Umbilical cord (tissue), 2 donors: Measurements from ENCODE around the gene SLC12A7. TPM values are rescaled to one million over a fixed set of nuclear protein-coding genes. Genes with fewer than 3 reads are reported as not detected.

ENCODE experiments used
- DNase-seq: peaks from one replicate; pipeline ENCODE4 v3.0.0-alpha.2; 2015; ENCODE audit warnings: low spot score
- total RNA-seq: library from RNA; depleted of rRNA; stranded (reverse); fragments of >200 nt; gene quantifications from one replicate; pipeline ENCODE4 v1.2.3, GENCODE V29; 2014; ENCODE audit warnings: low replicate concordance; ENCODE audit not compliant: insufficient read depth

SLC12A7 gene
- total RNA-seq, 1 donor from 2014 or later, result 5.1 TPM

- no peak for DNase-seq
Observed at GRCh38 chr5:1020452-1020961, 91.4 kb downstream of the SLC12A7 start.

GRCh38 chr5:1019001-1019905 lies 92.6 kb downstream of the SLC12A7 start:
- DNase-seq, result no peak

DNA sequence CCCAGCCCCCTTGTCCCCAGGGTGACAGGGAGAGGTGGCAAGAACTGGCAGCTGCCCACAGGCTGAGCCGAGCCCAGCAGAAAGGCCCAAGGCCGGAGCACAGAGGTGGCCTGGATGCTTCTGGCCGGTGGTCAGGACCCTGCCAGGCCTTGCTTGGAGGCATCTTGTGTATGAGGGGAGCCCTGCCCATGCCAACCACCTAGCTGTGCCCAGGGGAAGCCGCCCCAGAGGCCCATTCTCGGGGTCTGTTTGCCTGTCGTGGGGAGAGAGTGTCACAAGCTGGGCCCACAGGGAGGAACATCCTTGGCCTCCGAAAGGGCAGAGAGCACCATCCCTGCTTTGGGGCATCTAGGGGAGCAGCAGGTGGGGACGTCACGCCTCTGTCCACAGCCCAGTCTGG lies 93.3 kb downstream of the SLC12A7 start:
- DNase-seq, result no peak

DNA sequence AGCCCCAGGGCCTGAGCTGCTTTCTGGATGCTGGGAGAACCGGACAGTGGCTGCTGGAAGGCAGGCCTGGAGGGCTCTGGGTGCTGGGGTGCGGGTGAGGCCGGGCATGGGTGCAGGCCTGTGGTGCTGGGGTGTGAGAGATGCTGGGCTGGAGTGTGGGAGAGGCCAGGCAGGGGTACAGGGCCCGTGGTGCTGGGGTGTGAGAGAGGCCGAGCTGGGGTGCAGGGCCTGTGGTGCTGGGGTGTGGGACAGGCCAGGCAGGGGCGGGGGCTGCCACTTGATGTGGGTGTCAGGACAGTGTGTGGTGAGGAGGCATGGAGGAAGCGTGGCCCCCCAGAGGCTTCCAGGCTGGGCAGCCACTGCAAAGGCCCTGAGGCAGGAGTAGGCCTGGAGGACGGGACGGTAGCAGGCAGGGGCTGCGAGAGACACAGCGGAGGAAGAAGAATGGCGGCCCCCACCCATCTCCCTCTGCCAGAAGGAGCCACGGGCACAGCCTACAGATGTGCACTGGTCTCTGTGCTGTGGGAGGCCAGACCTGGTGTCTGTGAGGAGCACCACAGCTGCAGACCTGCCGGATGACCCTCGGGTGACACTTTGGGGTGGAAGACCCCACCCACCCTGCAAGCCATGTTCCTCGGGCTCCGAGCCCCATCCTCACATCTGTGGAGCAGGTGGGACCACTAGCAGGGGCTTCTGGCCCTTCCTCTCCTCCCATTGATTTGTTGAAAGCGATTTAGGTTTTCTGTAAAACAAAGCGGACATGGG lies 94.0 kb downstream of the SLC12A7 start:
- DNase-seq, result no peak

DNA sequence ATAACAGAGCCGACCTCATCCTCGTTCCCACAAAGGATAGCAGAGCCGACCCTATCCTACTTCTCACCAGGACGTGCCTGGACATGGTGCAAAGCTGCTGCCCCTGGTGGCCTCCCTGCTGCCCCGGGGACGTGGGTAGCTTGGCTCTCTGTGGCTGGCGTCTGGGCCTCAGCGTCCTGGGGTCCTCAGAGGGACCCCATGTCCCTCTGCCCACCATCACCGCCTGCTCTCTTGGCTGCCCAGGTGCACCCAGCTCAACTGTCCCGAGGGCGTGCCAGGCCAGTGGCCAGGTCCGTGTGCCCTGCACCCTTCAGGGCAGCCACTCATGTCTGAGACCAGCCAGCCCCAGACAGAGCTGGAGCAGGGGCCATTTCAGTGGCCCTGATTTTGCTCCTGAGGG lies 94.8 kb downstream of the SLC12A7 start:
- no peak for DNase-seq

DNA sequence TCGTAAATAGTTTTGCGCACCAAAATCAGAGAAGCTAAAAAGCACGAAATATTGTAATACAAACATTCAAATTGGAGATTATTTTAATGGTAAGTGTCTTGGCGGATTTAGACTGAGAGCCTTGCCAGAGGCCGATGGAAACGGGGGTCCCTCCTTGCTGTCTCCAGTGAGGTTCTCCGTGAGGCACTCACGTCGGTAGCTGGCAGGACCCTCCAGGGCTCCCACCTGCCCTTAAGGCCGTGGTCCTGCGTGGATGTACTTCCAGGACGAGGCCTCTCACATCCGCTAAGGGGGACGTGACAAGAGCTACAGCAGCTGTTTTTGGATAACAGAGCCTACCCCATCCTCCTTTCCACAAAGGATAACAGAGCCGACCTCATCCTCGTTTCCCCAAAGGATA lies 95.4 kb downstream of the SLC12A7 start:
- no peak for DNase-seq

DNA sequence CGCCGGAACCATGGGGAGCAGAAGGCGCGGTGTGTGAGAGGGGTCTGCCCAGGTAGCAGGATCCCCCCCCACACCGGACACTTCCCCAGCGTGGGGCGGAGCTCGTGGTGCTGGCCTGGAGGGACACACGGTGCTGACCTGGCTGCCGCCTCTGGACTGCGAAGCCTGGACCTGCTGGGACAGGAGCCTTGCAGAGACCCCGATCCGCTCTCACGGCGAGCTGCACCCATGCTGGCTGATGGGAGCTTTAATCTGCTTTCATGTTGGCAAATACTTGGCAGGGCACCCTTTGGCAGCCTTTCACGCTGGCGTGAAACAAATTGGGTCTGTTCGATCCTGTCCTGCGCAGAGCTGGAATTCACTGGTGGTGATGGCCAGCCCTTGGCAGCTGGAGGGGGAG lies 95.8 kb downstream of the SLC12A7 start:
- DNase-seq, result no peak

GRCh38 chr5:1015507-1015906 lies 96.4 kb downstream of the SLC12A7 start:
- no peak for DNase-seq

DNA sequence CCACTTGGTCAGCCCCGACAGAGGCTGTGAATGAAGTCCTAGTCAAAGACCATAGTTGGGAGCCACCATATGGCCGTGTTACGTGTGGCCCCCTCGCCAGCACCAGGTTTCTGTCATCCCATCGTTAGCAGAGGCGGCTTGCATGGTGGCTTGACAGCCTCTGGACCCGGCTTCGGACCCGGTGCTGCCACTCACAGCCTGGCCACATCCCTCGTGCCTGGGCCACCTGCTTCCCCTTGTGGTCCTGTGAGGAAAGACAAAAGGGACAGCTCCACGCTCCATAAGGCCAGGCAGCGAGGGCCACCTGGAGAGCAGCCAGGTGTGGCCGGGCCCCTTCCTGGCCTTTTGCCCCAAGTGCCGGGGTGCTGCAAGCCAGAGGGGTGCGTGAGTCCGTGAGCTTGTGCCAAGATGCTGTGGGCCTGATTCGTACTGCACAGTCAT lies 97.1 kb downstream of the SLC12A7 start:
- DNase-seq, result no peak

DNA sequence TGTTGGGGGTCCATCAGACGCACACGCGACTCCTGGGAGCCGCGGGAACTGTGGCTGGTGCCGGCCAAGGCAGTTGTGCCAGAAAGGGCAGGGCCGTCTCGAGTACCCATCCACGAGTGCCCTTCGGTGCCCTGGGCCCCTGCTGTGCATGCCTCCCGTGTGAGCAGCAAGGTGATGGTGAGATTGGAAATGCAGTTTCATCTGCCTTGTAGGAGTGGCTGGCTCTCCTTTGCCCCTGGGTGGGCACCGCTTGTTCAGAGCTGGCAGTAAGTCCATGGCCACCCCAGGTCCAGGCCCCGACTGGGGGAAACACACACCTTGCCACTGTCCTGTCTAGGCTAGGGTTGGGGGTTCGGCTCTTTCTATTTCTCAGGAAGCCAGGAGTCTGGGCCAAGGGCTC lies 97.5 kb downstream of the SLC12A7 start:
- DNase-seq, result no peak

- no peak for DNase-seq
Observed at GRCh38 chr5:1013948-1014301, 97.9 kb downstream of the SLC12A7 start.

DNA sequence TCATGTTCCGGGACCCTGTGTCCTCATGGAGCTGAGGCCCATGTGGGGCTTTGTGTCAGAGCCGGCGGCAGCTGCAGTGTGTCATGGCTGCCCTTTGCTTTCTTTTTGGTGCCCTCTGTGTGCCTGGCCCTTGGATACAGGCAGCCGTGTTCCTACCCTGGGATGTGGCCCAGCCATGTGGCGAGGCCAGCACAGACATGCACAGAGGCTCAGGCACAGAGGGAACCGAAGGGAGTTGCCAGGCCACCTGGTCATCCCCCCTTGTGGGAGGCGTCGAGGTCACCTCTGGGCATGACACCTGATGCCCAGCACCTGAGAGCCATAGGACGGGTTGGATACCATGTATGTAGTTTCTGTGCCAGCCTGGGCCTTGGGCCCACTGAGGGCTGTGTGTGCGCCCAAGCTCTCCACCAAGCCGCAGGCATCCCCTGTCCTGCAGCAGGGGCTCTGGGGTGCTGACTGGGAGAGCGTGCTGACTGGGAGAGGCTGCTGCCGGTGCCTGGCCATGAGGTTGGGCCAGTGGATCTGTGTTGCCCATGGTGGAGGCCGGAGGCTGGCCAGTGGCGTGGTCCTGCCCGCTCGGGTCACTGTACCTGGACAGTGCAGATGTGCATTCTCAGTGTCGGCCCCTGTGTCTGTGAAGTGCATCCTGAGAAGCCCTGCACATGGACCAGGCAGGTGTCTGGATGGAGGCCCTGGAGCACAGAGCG lies 98.5 kb downstream of the SLC12A7 start:
- no peak for DNase-seq

- no peak for DNase-seq
Observed at GRCh38 chr5:1012900-1013237, 99.0 kb downstream of the SLC12A7 start.

- no peak for DNase-seq
Observed at GRCh38 chr5:1012313-1012841, 99.5 kb downstream of the SLC12A7 start.

DNA sequence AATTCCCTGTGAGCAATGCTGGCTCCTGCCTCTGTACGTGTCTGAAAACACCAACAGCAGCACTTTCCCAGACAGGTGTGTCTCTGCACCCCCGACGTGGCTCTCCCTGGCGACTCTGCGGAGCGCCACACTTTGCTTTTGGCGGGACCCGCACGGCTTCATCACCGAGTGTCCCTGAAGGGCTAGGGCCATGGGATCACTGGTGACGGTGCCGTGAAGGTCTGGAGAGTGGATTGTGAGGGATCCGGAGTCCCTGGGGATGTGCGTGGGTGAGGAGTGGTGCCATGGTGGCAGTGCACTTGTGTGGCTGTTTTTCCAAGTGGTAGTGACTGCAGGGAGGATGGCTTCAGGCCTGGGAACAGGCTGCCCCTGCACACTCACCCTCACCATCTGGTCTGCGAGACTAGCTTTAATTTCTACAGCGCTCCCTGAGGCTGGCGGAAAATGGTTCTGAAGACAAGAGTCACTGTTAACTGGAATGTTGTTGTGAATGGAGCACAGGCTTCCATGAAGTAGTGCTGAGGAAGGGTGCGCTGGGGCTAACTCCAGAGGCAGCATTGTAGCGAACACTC lies 100.0 kb downstream of the SLC12A7 start:
- DNase-seq, result no peak

DNA sequence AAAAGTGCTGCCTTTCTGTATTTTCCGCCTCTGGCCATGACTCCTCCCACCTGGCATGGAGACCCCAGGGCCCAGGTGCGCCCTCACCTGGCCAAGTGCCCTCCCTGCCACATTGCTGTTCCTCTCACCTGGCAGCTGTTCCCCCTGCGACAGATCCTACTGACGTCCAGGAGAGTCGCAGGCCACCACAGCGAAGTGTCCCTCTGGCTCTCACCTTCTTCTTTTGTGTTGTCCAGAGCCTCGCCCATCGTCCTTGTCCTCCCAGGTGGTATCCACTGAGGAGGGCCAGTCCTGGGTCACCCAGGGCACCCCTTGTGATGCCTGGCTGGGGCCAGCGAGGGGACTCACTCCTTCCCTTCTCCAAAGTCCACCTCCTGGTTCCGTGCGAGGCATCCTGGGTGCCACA lies 100.6 kb downstream of the SLC12A7 start:
- DNase-seq, result no peak

DNA sequence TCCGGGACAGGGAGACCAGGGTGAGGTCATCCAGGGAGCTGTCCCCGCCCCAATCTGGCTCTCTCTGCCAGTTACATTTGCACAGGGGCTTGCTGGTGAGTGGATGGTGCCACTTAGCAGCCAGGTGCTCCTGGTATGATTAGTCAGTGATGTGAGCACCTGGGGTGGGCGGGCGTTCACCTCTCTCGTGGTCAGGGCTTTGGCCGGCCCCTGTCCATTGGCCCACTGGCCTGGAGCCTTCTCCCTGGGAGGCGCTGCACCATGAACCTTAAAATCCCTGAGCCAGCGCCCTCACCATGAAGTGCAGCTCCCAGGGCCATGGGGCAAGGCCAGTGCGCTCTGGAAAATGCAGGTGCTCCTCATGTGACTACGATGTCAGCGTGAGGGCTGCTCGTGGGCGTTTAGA lies 101.2 kb downstream of the SLC12A7 start:
- no peak for DNase-seq

DNA sequence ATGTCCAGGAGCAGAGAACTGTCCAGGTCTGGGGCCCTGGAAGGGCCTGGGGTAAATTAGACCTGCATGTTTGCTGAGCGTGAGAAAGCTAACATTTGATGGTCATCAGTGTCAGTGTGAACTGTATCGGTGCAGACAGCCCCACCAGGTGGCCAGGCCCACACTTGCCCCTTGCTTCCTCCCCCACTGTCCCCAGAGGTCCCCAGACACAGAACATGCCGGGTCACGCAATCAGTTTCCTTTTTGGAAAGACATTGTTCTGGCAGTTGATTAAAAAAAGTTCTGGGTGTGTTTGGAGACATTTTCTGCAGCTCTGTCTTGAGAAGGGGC lies 101.7 kb downstream of the SLC12A7 start:
- no peak for DNase-seq

- no peak for DNase-seq
Observed at GRCh38 chr5:1009359-1010180, 102.3 kb downstream of the SLC12A7 start.

DNA sequence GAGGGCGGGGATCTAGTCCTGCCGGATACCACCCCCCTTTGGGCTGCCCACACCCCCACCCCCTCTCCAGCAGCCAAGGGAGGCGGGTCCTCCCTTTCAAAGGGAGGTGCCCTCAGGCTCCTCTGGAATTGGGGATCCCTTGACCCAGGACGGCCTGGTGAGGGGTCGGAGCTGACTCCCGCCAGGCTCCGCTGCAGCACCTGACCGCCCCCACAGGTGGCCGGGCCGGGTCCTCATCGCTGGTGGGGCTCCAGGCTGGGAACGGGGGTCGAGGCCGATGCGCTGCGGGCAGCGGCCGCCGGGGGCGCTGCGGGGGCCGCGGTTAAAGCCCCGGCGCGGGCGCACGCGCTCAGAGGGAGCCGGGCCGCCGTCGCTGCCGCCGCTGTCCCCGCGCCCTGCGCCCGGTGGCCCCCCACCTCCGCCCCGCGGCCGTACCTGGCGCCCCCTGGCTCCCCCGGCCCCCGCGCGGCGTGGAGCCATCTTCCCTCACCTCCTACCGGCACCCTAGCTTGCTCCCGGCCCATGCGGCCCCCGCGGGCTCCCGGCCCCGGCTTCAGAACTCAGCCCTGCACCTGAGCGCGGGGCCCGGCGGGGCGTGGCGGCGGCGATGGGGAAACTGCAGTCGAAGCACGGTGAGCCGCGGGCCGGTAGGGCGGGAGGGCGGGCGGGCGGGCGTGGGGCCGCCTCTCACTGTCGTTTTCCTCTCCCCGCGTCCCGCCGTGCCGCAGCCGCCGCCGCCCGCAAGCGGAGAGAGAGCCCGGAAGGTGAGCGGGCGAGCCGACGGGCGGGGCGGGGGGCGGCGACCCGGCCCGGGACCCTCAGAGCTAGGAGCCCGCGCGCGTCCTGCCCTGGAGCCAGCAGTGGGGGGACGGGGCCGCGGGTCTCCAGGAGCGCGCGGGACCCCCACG lies 103.2 kb downstream of the SLC12A7 start, which contains the start of gene NKD2:
Gene NKD2 (plus strand): TSS at position 352 of the 908 bp plus-strand sequence. CDS start 256 bp downstream, at position 608.
- no peak for DNase-seq
